Measurements from ENCODE around the gene CD79A.

CD79A gene

GRCh38 chr19:41886761-41887710, 10.0 kb downstream of the CD79A start:
- no peak for DNase-seq

- DNase-seq, result peak; percentile 74
Measured at GRCh38 chr19:41887711-41888382, 10.8 kb downstream of the CD79A start.

- DNase-seq, result no peak
Measured at GRCh38 chr19:41888926-41889325, 11.8 kb downstream of the CD79A start.

GRCh38 chr19:41889896-41890295, 12.8 kb downstream of the CD79A start:
- DNase-seq, result no peak

GRCh38 chr19:41890936-41891335, 13.9 kb downstream of the CD79A start:
- DNase-seq, result no peak

- DNase-seq, result no peak
Measured at GRCh38 chr19:41892173-41892902, 15.3 kb downstream of the CD79A start.

- DNase-seq, result no peak
Measured at GRCh38 chr19:41893899-41894298, 16.8 kb downstream of the CD79A start.

- DNase-seq, result no peak
Measured at GRCh38 chr19:41894350-41894749, 17.3 kb downstream of the CD79A start.

- DNase-seq, result no peak
Measured at GRCh38 chr19:41895745-41896580, 18.9 kb downstream of the CD79A start.

- no peak for DNase-seq
Measured at GRCh38 chr19:41896581-41896942, 19.5 kb downstream of the CD79A start.

GRCh38 chr19:41897181-41897580, 20.1 kb downstream of the CD79A start:
- no peak for DNase-seq

GRCh38 chr19:41897820-41898219, 20.7 kb downstream of the CD79A start:
- no peak for DNase-seq

- no peak for DNase-seq
Measured at GRCh38 chr19:41898235-41898634, 21.2 kb downstream of the CD79A start.

GRCh38 chr19:41901707-41902360, 24.8 kb downstream of the CD79A start:
- DNase-seq, result no peak

- no peak for DNase-seq
Measured at GRCh38 chr19:41902594-41902993, 25.5 kb downstream of the CD79A start.

GRCh38 chr19:41903193-41903953, 26.3 kb downstream of the CD79A start:
- peak; percentile 59 for DNase-seq

GRCh38 chr19:41904118-41904870, 27.2 kb downstream of the CD79A start:
- peak; percentile 97 for DNase-seq

GRCh38 chr19:41905273-41906002, 28.4 kb downstream of the CD79A start:
- no peak for DNase-seq

- DNase-seq, result no peak
Measured at GRCh38 chr19:41906271-41906670, 29.2 kb downstream of the CD79A start.

Measured in DMS79 treated with DMSO at 0.1 percent for 48 hours (cell line).